ENCODE measurements around the gene PLXNA3. TPM values are rescaled to one million over a fixed set of nuclear protein-coding genes. Genes with fewer than 3 reads are reported as not detected.

PLXNA3 gene
- total RNA-seq, 1 experiment from 2014 or later = 89.3 TPM

DNA sequence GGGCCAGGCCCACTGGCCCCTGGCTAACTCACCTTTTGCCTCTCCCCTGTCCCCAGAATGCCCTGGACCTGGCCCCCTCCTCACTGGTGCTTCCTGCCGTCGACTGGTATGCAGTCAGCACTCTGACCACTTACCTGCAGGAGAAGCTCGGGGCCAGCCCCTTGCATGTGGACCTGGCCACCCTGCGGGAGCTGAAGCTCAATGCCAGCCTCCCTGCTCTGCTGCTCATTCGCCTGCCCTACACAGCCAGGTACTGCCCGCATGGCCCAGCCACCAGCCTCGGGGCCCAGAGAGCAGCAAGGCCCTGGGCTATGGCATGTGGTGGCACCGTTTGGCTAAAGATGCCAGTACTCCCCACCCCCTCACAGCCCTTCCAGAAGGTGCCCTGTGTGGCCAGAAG, 25.9 kb upstream of the PLXNA3 start (continued):
- TF ChIP-seq, protein P1, sequence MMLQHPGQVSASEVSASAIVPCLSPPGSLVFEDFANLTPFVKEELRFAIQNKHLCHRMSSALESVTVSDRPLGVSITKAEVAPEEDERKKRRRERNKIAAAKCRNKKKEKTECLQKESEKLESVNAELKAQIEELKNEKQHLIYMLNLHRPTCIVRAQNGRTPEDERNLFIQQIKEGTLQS (IDR thresholded peaks at IDR 0.05) = no peak

DNA sequence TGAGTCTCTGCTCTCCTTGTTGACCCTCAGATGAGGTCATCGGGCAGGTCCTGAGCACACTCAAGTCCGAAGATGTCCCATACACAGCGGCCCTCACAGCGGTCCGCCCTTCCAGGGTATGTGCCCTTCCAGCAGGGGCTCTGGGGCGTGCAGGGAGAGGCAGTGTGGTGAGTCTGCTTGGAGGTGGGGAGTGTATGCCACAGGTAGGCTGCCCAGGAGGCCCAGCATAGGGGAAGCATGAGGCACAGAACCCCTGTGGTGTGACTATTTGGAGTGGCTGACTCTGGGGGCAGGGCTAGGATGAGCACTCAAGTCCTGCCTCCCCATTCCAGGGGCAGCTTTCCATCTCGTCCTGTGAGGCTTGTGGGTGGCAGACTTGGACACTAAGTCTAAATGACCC, 24.5 kb upstream of the PLXNA3 start:
- no TSS peak for BruUV-seq (replicated peaks)
- H3K4me2 ChIP-seq (ENCODE audit: low read length) = no peak overlapping the region
- ATAC-seq = no peak
- no peak for DNase-seq (ENCODE audit: low read depth, low spot score)
- H2AFZ ChIP-seq (ENCODE audit: low read depth, low read length, poor library complexity, severe bottlenecking) = no peak overlapping the region
- H3K9me2 ChIP-seq (ENCODE audit: insufficient read depth) = no peaks in the 10 kb centered on the region
- ChIA-PET POLR2A (no interaction called here), RAD21 (ENCODE audit: low non-redundant PET in 1 of 2, low total read pairs in 2 of 2, uncharacterized antibody in 2 of 2, unreplicated experiment in 2 of 2) (no interaction called here), CTCF (no interaction called here)
- intact Hi-C loops (cut with micrococcal nuclease) = no loop called here
- H3K4me1 ChIP-seq (ENCODE audit: control insufficient read depth in 1 of 2, insufficient read depth in 2 of 2, low read length in 2 of 2) = peaks cover 3 to 21% of the 10 kb centered on the region in 2 experiments; a peak in 3 of 4 replicates
- H3K9ac ChIP-seq (ENCODE audit: low read length) = no peak overlapping the region
- peaks cover 19% of the 10 kb centered on the region for H3K79me2 ChIP-seq (ENCODE audit: insufficient read depth, low read length)
- H3K36me3 ChIP-seq (ENCODE audit: control insufficient read depth in 1 of 2, insufficient read depth in 2 of 2, low read length in 2 of 2) = no peaks in the 10 kb centered on the region
- H3K27ac ChIP-seq (ENCODE audit: low read depth, low read length) = no peak overlapping the region
- no peaks in the 10 kb centered on the region for H4K20me1 ChIP-seq (ENCODE audit: insufficient read depth)
- H3K4me3 ChIP-seq (replicated peaks in 1 of 2; ENCODE audit: low read depth in 1 of 2, low read length in 2 of 2) = no peak overlapping the region
- TF ChIP-seq SP1 (IDR thresholded peaks at IDR 0.05; ENCODE audit: low read depth) = no peak
- TF ChIP-seq, protein P2, sequence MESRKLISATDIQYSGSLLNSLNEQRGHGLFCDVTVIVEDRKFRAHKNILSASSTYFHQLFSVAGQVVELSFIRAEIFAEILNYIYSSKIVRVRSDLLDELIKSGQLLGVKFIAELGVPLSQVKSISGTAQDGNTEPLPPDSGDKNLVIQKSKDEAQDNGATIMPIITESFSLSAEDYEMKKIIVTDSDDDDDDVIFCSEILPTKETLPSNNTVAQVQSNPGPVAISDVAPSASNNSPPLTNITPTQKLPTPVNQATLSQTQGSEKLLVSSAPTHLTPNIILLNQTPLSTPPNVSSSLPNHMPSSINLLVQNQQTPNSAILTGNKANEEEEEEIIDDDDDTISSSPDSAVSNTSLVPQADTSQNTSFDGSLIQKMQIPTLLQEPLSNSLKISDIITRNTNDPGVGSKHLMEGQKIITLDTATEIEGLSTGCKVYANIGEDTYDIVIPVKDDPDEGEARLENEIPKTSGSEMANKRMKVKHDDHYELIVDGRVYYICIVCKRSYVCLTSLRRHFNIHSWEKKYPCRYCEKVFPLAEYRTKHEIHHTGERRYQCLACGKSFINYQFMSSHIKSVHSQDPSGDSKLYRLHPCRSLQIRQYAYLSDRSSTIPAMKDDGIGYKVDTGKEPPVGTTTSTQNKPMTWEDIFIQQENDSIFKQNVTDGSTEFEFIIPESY (IDR thresholded peaks at IDR 0.05; ENCODE audit: extremely low read depth, insufficient replicate concordance, low read length) = no peak
- no peak for TF ChIP-seq EZH2phosphoT487 (IDR thresholded peaks at IDR 0.05; ENCODE audit: borderline replicate concordance)
- TF ChIP-seq CBX3 (IDR thresholded peaks at IDR 0.05; ENCODE audit: low read depth) = no peak
- TF ChIP-seq RAD21 (IDR thresholded peaks at IDR 0.05; ENCODE audit: low read depth) = no peak
- TF ChIP-seq TCF7L2 (IDR thresholded peaks at IDR 0.05; ENCODE audit: borderline replicate concordance, extremely low read depth, insufficient read depth, insufficient read length) = no peak
- TF ChIP-seq, protein P3, sequence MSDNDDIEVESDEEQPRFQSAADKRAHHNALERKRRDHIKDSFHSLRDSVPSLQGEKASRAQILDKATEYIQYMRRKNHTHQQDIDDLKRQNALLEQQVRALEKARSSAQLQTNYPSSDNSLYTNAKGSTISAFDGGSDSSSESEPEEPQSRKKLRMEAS (IDR thresholded peaks at IDR 0.05) = no peak
- TF ChIP-seq ZNF274 (IDR thresholded peaks at IDR 0.05; ENCODE audit: low read depth, low read length) = no peak
- TF ChIP-seq, protein P4, sequence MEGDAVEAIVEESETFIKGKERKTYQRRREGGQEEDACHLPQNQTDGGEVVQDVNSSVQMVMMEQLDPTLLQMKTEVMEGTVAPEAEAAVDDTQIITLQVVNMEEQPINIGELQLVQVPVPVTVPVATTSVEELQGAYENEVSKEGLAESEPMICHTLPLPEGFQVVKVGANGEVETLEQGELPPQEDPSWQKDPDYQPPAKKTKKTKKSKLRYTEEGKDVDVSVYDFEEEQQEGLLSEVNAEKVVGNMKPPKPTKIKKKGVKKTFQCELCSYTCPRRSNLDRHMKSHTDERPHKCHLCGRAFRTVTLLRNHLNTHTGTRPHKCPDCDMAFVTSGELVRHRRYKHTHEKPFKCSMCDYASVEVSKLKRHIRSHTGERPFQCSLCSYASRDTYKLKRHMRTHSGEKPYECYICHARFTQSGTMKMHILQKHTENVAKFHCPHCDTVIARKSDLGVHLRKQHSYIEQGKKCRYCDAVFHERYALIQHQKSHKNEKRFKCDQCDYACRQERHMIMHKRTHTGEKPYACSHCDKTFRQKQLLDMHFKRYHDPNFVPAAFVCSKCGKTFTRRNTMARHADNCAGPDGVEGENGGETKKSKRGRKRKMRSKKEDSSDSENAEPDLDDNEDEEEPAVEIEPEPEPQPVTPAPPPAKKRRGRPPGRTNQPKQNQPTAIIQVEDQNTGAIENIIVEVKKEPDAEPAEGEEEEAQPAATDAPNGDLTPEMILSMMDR (IDR thresholded peaks at IDR 0.05 in 2 of 3, conservative IDR thresholded peaks at IDR 0.05 in 1 of 3; ENCODE audit: borderline replicate concordance in 1 of 3, insufficient read depth in 1 of 3, low read depth in 2 of 3, low read length in 2 of 3) = no peak
- no peak for TF ChIP-seq YY1 (IDR thresholded peaks at IDR 0.05; ENCODE audit: extremely low read depth, insufficient replicate concordance, low read depth, low read length)
- TF ChIP-seq SIN3A (IDR thresholded peaks at IDR 0.05; ENCODE audit: low read depth) = no peak
- no peak for TF ChIP-seq POLR2AphosphoS5 (IDR thresholded peaks at IDR 0.05; ENCODE audit: low read depth, low read length)
- TF ChIP-seq POLR2A (IDR thresholded peaks at IDR 0.05; ENCODE audit: borderline replicate concordance, extremely low read depth, insufficient read depth, insufficient read length) = no peak
- TF ChIP-seq, protein P1 (IDR thresholded peaks at IDR 0.05) = no peak
- TF ChIP-seq CEBPB (IDR thresholded peaks at IDR 0.05; ENCODE audit: low read depth) = no peak
- TF ChIP-seq, protein P5, sequence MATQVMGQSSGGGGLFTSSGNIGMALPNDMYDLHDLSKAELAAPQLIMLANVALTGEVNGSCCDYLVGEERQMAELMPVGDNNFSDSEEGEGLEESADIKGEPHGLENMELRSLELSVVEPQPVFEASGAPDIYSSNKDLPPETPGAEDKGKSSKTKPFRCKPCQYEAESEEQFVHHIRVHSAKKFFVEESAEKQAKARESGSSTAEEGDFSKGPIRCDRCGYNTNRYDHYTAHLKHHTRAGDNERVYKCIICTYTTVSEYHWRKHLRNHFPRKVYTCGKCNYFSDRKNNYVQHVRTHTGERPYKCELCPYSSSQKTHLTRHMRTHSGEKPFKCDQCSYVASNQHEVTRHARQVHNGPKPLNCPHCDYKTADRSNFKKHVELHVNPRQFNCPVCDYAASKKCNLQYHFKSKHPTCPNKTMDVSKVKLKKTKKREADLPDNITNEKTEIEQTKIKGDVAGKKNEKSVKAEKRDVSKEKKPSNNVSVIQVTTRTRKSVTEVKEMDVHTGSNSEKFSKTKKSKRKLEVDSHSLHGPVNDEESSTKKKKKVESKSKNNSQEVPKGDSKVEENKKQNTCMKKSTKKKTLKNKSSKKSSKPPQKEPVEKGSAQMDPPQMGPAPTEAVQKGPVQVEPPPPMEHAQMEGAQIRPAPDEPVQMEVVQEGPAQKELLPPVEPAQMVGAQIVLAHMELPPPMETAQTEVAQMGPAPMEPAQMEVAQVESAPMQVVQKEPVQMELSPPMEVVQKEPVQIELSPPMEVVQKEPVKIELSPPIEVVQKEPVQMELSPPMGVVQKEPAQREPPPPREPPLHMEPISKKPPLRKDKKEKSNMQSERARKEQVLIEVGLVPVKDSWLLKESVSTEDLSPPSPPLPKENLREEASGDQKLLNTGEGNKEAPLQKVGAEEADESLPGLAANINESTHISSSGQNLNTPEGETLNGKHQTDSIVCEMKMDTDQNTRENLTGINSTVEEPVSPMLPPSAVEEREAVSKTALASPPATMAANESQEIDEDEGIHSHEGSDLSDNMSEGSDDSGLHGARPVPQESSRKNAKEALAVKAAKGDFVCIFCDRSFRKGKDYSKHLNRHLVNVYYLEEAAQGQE (IDR thresholded peaks at IDR 0.05; ENCODE audit: low read depth) = no peak
- no peak for TF ChIP-seq EGR1 (IDR thresholded peaks at IDR 0.05; ENCODE audit: low read depth)
- no peak for TF ChIP-seq SRF (IDR thresholded peaks at IDR 0.05; ENCODE audit: low read depth)
- H3K27me3 ChIP-seq (ENCODE audit: insufficient read depth, low read length) = no peaks in the 10 kb centered on the region
- no peaks in the 10 kb centered on the region for H3K9me3 ChIP-seq (ENCODE audit: control insufficient read depth in 1 of 2, insufficient read depth in 1 of 2, low read depth in 1 of 2, low read length in 2 of 2)
